AG10803 (cell line): ENCODE results near the gene EIF4G1.

Experiments used
- DNase-seq: peaks from one replicate; pipeline ENCODE4 v3.0.0; 2010; ENCODE audit warnings: low read depth
- H3K4me3 ChIP-seq: 2 replicates; pipeline ENCODE4 v1.5.1; 2011; ENCODE audit warnings: mild to moderate bottlenecking, low read length, control low read depth
- CTCF ChIP-seq: conservative IDR thresholded peaks from 2 replicates; pipeline ENCODE4 v1.5.1; 2011; ENCODE audit warnings: mild to moderate bottlenecking, low read length, control low read depth, inconsistent platforms

The EIF4G1 gene

GRCh38 chr3:184384342-184384741, 69.9 kb downstream of the EIF4G1 start:
- H3K4me3 ChIP-seq, result no peak overlapping the region
- DNase-seq, result no peak
- no peak for TF ChIP-seq CTCF
